Measurements from ENCODE around the gene PRICKLE2. TPM values are rescaled to one million over a fixed set of nuclear protein-coding genes. Genes with fewer than 3 reads are reported as not detected.

Gene PRICKLE2
- total and polyA plus RNA-seq, 10 of the 15 experiments (the other 5 are each of a cell fraction or from before 2014, with no cell fraction given): 0.11 to 2.6 (median 0.69) TPM

DNA sequence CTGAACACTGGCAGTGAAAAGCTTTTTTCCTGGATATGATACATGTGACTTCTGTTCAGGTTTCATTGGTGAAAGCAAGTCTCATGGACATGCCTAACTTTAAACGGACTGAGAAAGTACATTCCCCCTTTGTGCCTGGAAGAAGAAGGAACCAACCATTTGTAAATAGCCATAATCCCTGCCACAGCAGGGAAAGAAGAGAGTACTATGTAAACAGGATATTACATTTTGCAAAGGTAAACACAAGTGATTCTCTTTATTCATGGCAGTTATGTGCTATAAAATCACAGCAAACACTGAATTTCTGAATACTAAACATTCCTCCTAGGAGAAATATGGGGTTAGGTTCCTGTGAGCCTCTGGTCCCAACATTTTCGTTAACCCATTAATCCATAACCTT is 46.8 kb downstream of the PRICKLE2 start (continued):
- TF ChIP-seq ZSCAN29 (IDR thresholded peaks at IDR 0.05) (no peak), EGR1 (IDR thresholded peaks at IDR 0.05; ENCODE audit: borderline replicate concordance in 1 of 2, low read depth in 2 of 2, low read length in 2 of 2) (no peak), CHD2 (IDR thresholded peaks at IDR 0.05; ENCODE audit: borderline replicate concordance, low read depth, low read length) (no peak), SKIL (IDR thresholded peaks at IDR 0.05; ENCODE audit: low read depth, poor library complexity, severe bottlenecking) (no peak), SIN3A (IDR thresholded peaks at IDR 0.05; ENCODE audit: low read depth, low read length) (no peak), CEBPZ (IDR thresholded peaks at IDR 0.05; ENCODE audit: low read depth, low read length) (no peak), MTA3 (IDR thresholded peaks at IDR 0.05; ENCODE audit: borderline replicate concordance, low read length) (no peak)

Measured in GM12878 (cell line).